Measurements from ENCODE around the gene TARS2.

DNA sequence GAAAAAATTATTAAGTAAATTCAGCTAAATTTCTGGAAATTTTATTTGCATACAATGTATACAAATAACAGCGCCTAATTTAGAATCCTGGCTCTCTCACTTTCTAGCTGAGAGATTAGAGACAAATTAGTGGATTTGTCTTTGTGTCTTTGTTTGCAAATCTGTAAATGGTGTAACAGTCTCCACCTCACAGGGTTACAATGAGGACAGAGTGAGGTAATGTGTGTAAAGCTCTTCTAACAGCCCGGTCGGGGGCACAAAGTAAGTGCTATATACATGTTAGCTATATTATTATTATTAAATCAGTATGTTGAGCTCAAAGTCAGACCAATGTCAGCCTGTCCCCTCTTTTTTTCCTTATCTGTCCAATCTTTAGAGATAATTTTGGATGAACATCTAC lies 57.0 kb downstream of the TARS2 start:
- TF ChIP-seq, protein P1, sequence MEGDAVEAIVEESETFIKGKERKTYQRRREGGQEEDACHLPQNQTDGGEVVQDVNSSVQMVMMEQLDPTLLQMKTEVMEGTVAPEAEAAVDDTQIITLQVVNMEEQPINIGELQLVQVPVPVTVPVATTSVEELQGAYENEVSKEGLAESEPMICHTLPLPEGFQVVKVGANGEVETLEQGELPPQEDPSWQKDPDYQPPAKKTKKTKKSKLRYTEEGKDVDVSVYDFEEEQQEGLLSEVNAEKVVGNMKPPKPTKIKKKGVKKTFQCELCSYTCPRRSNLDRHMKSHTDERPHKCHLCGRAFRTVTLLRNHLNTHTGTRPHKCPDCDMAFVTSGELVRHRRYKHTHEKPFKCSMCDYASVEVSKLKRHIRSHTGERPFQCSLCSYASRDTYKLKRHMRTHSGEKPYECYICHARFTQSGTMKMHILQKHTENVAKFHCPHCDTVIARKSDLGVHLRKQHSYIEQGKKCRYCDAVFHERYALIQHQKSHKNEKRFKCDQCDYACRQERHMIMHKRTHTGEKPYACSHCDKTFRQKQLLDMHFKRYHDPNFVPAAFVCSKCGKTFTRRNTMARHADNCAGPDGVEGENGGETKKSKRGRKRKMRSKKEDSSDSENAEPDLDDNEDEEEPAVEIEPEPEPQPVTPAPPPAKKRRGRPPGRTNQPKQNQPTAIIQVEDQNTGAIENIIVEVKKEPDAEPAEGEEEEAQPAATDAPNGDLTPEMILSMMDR (conservative IDR thresholded peaks at IDR 0.05): no peak
- TF ChIP-seq EZH2 (IDR thresholded peaks at IDR 0.05; ENCODE audit: low read depth): no peak
